WERI-Rb-1 (cell line): ENCODE measurements around the gene PLPPR5.

Experiments
- DNase-seq: peaks from one replicate; pipeline ENCODE4 v3.0.0-alpha.2; 2020
- H3K27ac ChIP-seq: fragments of 250-450 bp; sonication (Bioruptor Pico); 2 replicates; pipeline ENCODE4 v1.5.1; 2020; ENCODE audit warnings: mild to moderate bottlenecking, moderate library complexity
- H3K27me3 ChIP-seq: fragments of 250-450 bp; sonication (Bioruptor Pico); 2 replicates; pipeline ENCODE4 v1.5.1; 2021; ENCODE audit warnings: mild to moderate bottlenecking, low read depth, moderate library complexity; ENCODE audit not compliant: insufficient read depth, severe bottlenecking
- H3K36me3 ChIP-seq: fragments of 250-450 bp; sonication (Bioruptor Pico); 2 replicates; pipeline ENCODE4 v1.5.1; 2020; ENCODE audit warnings: mild to moderate bottlenecking, moderate library complexity
- H3K4me3 ChIP-seq: 2 replicates; pipeline ENCODE4 v1.5.1; 2011; ENCODE audit warnings: low read depth, mild to moderate bottlenecking, control low read depth, low read length
- H3K9me3 ChIP-seq: fragments of 250-450 bp; sonication (Bioruptor Pico); 2 replicates; pipeline ENCODE4 v1.5.1; 2021; ENCODE audit warnings: mild to moderate bottlenecking, moderate library complexity; ENCODE audit not compliant: severe bottlenecking
- CTCF ChIP-seq: IDR thresholded peaks from 2 replicates; pipeline ENCODE4 v1.5.1; 2011; ENCODE audit warnings: low read depth, mild to moderate bottlenecking, control low read depth, inconsistent platforms, low read length

The PLPPR5 gene

GRCh38 chr1:98947071-98947470 is 57.6 kb downstream of the PLPPR5 start:
- no peaks in the 10 kb centered on the region for H3K36me3 ChIP-seq
- no peaks in the 10 kb centered on the region for H3K9me3 ChIP-seq
- H3K27ac ChIP-seq: no peak overlapping the region
- H3K27me3 ChIP-seq: no peaks in the 10 kb centered on the region
- no peak overlapping the region for H3K4me3 ChIP-seq
- no peak for TF ChIP-seq CTCF
- no peak for DNase-seq

GRCh38 chr1:98940722-98941079 is 64.0 kb downstream of the PLPPR5 start:
- Histone ChIP-seq H3K9me3 (no peaks in the 10 kb centered on the region), H3K4me3 (no peak overlapping the region), H3K27me3 (no peaks in the 10 kb centered on the region), H3K27ac (no peak overlapping the region), H3K36me3 (no peaks in the 10 kb centered on the region)
- DNase-seq: no peak
- no peak for TF ChIP-seq CTCF

- Histone ChIP-seq H3K9me3 (no peaks in the 10 kb centered on the region), H3K27me3 (no peaks in the 10 kb centered on the region), H3K27ac (no peak overlapping the region), H3K4me3 (no peak overlapping the region), H3K36me3 (no peaks in the 10 kb centered on the region)
- DNase-seq: no peak
- TF ChIP-seq CTCF: no peak
Measured at GRCh38 chr1:98940069-98940721, 64.5 kb downstream of the PLPPR5 start.

- H3K9me3 ChIP-seq: no peaks in the 10 kb centered on the region
- no peak overlapping the region for H3K4me3 ChIP-seq
- no peak for DNase-seq
- H3K27me3 ChIP-seq: no peaks in the 10 kb centered on the region
- TF ChIP-seq CTCF: no peak
- H3K27ac ChIP-seq: no peak overlapping the region
- H3K36me3 ChIP-seq: no peaks in the 10 kb centered on the region
Measured at GRCh38 chr1:98939471-98939870, 65.2 kb downstream of the PLPPR5 start.

- Histone ChIP-seq H3K27me3 (no peaks in the 10 kb centered on the region), H3K9me3 (no peaks in the 10 kb centered on the region), H3K27ac (no peak overlapping the region), H3K36me3 (no peaks in the 10 kb centered on the region), H3K4me3 (no peak overlapping the region)
- no peak for TF ChIP-seq CTCF
- no peak for DNase-seq
Measured at GRCh38 chr1:98937347-98937746, 67.3 kb downstream of the PLPPR5 start.

GRCh38 chr1:98932184-98932583 is 72.5 kb downstream of the PLPPR5 start:
- H3K27ac ChIP-seq: no peak overlapping the region
- H3K36me3 ChIP-seq: no peaks in the 10 kb centered on the region
- H3K4me3 ChIP-seq: no peak overlapping the region
- no peaks in the 10 kb centered on the region for H3K9me3 ChIP-seq
- DNase-seq: no peak
- no peak for TF ChIP-seq CTCF
- no peaks in the 10 kb centered on the region for H3K27me3 ChIP-seq
